ENCODE data around the gene MIGA2. TPM values are rescaled to one million over a fixed set of nuclear protein-coding genes. Genes with fewer than 3 reads are reported as not detected.

The MIGA2 gene
- total RNA-seq, 1 experiment from 2014 or later = 23.0 TPM

GRCh38 chr9:129022037-129022436, 14.4 kb upstream of the MIGA2 start:
- CTCF ChIA-PET = no interaction called here
- no peak for TF ChIP-seq CTCF (IDR thresholded peaks at IDR 0.05)
- no peak for TF ChIP-seq REST (IDR thresholded peaks at IDR 0.05; ENCODE audit: insufficient read depth in 1 of 2, low read depth in 2 of 2, low read length in 1 of 2)
- no peak for TF ChIP-seq SIN3A (IDR thresholded peaks at IDR 0.05; ENCODE audit: borderline replicate concordance, insufficient read depth, low read depth, low read length)
- TF ChIP-seq POLR2AphosphoS5 (IDR thresholded peaks at IDR 0.05; ENCODE audit: low read depth, low read length) = no peak
- TF ChIP-seq TCF7L2 (IDR thresholded peaks at IDR 0.05; ENCODE audit: low read depth, low read length) = no peak
- POLR2A ChIA-PET = no interaction called here
- Histone ChIP-seq H3K9me3 (ENCODE audit: control insufficient read depth, insufficient read depth, low read depth, low read length) (no peaks in the 10 kb centered on the region), H3K27ac (ENCODE audit: low read length) (no peak overlapping the region), H3K27me3 (ENCODE audit: control insufficient read depth, insufficient read depth, low read length) (no peaks in the 10 kb centered on the region), H3K4me1 (ENCODE audit: control insufficient read depth, insufficient read depth, low read length) (peaks cover 16% of the 10 kb centered on the region), H3K4me3 (ENCODE audit: low read depth in 2 of 2, low read length in 2 of 2) (no peak overlapping the region), H3K36me3 (ENCODE audit: control insufficient read depth, insufficient read depth, low read length) (no peaks in the 10 kb centered on the region)
- no TSS peak for BruUV-seq (replicated peaks)
- DNase-seq (ENCODE audit: low read depth, low spot score) (no peak), ATAC-seq (no peak)
- intact Hi-C loops (cut with micrococcal nuclease; ENCODE audit: unreplicated experiment) (no loop called here), in situ Hi-C loops (cut with HindIII; ENCODE audit: low pct_unique_long_range_greater_than_20kb, low sequenced_read_pairs) (no loop called here)

- Histone ChIP-seq H3K4me3 (ENCODE audit: low read depth in 2 of 2, low read length in 2 of 2) (no peak overlapping the region), H3K27me3 (ENCODE audit: control insufficient read depth, insufficient read depth, low read length) (no peaks in the 10 kb centered on the region), H3K27ac (ENCODE audit: low read length) (no peak overlapping the region), H3K4me1 (ENCODE audit: control insufficient read depth, insufficient read depth, low read length) (peaks cover 16% of the 10 kb centered on the region), H3K9me3 (ENCODE audit: control insufficient read depth, insufficient read depth, low read depth, low read length) (no peaks in the 10 kb centered on the region), H3K36me3 (ENCODE audit: control insufficient read depth, insufficient read depth, low read length) (no peaks in the 10 kb centered on the region)
- no peak for TF ChIP-seq CTCF (IDR thresholded peaks at IDR 0.05)
- no peak for TF ChIP-seq SIN3A (IDR thresholded peaks at IDR 0.05; ENCODE audit: borderline replicate concordance, insufficient read depth, low read depth, low read length)
- no peak for TF ChIP-seq POLR2AphosphoS5 (IDR thresholded peaks at IDR 0.05; ENCODE audit: low read depth, low read length)
- TF ChIP-seq REST (IDR thresholded peaks at IDR 0.05; ENCODE audit: insufficient read depth in 1 of 2, low read depth in 2 of 2, low read length in 1 of 2) = no peak
- no peak for TF ChIP-seq TCF7L2 (IDR thresholded peaks at IDR 0.05; ENCODE audit: low read depth, low read length)
- in situ Hi-C loops (cut with HindIII; ENCODE audit: low pct_unique_long_range_greater_than_20kb, low sequenced_read_pairs) (no loop called here), intact Hi-C loops (cut with micrococcal nuclease; ENCODE audit: unreplicated experiment) (no loop called here)
- POLR2A ChIA-PET = no interaction called here
- ATAC-seq (no peak), DNase-seq (ENCODE audit: low read depth, low spot score) (no peak)
- CTCF ChIA-PET = no interaction called here
- no TSS peak for BruUV-seq (replicated peaks)
Observed at GRCh38 chr9:129023036-129023907, 13.2 kb upstream of the MIGA2 start.

Measured in Panc1 (cell line).